Gastrocnemius medialis (tissue), 4 donors: ENCODE results near the gene COL11A2. TPM values are rescaled to one million over a fixed set of nuclear protein-coding genes. Genes with fewer than 3 reads are reported as not detected.

Experiments
- ATAC-seq, 2 donors: fragments of 150-250 bp; one replicate each; pipeline ENCODE4 v1.9.1; 2016
- DNase-seq, 2 donors: peaks; one replicate each; pipeline ENCODE4 v3.0.0-alpha.2; 2019
- H3K27ac ChIP-seq, 4 donors: fragments of 200-600 bp; sonication (generic); 1 replicate in 1 of 4; 2 replicates in 3 of 4; pipeline ENCODE4 v1.5.1; 2016 to 2018; ENCODE audit warnings: mild to moderate bottlenecking in 2 of 4, moderate library complexity in 1 of 4
- H3K27me3 ChIP-seq, 3 donors: fragments of 200-600 bp; sonication (generic) in 2 of 3; 1 replicate in 1 of 3; 2 replicates in 2 of 3; pipeline versions ENCODE4 v1.5.1 to v1.6.0; 2016 to 2019; ENCODE audit warnings: mild to moderate bottlenecking in 1 of 3, moderate library complexity in 1 of 3
- H3K36me3 ChIP-seq, 2 donors: fragments of 200-600 bp; sonication (generic) in 1 of 2; one replicate each; pipeline ENCODE4 v1.5.1; 2017 to 2018
- H3K4me1 ChIP-seq, 2 donors: fragments of 200-600 bp; sonication (generic) in 1 of 2; one replicate each; pipeline ENCODE4 v1.5.1; 2016 to 2017; ENCODE audit warnings: mild to moderate bottlenecking in 2 of 2
- H3K4me3 ChIP-seq, 4 donors: fragments of 200-600 bp; sonication (generic) in 3 of 4; 1 replicate in 1 of 4; 2 replicates in 3 of 4; pipeline ENCODE4 v1.5.1; 2016 to 2019; ENCODE audit warnings: mild to moderate bottlenecking in 2 of 4
- H3K9me3 ChIP-seq, 3 donors: fragments of 200-600 bp; sonication (generic) in 2 of 3; 1 replicate in 1 of 3; 2 replicates in 2 of 3; pipeline ENCODE4 v1.5.1; 2016 to 2019
- POLR2A ChIP-seq, 2 donors: fragments of 450-650 bp; IDR thresholded peaks; one replicate each; pipeline ENCODE4 v1.6.1; 2017; ENCODE audit warnings: antibody characterized with exemption in 2 of 2, mild to moderate bottlenecking in 2 of 2, moderate library complexity in 2 of 2
- in situ Hi-C, 4 donors: fragments of 200-750 bp; cut with MboI; loops; one replicate each; pipeline versions ENCODE4 v1.15.0 to v1.8.0; 2017; ENCODE audit warnings: low sequenced_read_pairs in 4 of 4
- intact Hi-C: fragments of 100-400 bp; cut with DNase I; formaldehyde crosslinking; loops from one replicate; pipeline ENCODE4 v1.15.1; 2023; ENCODE audit warnings: low total_unique reads
- total RNA-seq, 4 donors: library from RNA; depleted of rRNA; stranded (reverse); fragments of >200 nt; gene quantifications; one replicate each; pipeline versions ENCODE4 v1.1.0 to v1.2.3, GENCODE V29; 2016
- TF ChIP-seq, protein P1 (sequence below), 5 experiments: fragments of 450-650 bp in 3 of 5; fragments of 200-600 bp in 2 of 5; sonication (generic) in 2 of 5; IDR thresholded peaks in 4 of 5; conservative IDR thresholded peaks in 1 of 5; 1 replicate in 4 of 5; 2 replicates in 1 of 5; pipeline ENCODE4 v1.5.1; 2016 to 2019; ENCODE audit warnings: antibody characterized with exemption in 5 of 5, mild to moderate bottlenecking in 3 of 5, moderate library complexity in 3 of 5

The COL11A2 gene
- total RNA-seq, 4 donors from 2014 or later: 0.31 to 0.92 (median 0.47) TPM

DNA sequence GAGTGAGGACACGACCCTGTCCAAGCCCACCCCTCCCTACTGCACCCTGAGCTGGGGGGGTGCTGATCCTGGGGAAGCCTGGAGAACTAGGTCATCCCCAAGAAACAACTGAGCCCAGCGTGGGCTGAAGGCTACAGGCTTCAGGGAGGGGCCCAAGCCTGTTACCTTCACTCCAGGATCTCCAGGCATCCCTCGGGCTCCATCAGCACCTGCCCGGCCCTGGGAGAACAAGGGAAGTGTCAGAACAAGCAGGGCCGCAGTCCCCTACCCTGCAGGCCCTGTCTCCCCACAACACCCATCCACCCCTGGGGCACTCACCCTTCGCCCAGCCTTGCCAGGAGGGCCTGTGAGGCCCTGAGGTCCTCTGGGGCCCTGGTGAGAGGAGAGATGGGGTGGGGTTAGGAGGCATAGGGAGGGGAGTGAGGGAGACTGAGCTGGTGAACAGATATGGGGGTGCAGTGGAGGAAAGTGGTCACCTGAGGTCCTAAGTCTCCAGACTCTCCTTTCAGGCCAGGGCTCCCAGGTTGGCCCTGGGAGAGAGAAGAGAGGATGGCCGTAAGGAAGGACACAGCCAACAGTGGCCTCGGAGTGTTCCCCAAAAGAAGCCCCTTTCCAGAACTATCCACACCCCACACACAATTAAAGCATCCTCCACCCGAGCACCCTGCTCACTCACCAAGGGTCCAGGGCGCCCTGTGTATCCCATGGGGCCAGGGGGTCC, 13.4 kb downstream of the COL11A2 start:
- in situ Hi-C loops: no loop called here
- no peak for ATAC-seq

DNA sequence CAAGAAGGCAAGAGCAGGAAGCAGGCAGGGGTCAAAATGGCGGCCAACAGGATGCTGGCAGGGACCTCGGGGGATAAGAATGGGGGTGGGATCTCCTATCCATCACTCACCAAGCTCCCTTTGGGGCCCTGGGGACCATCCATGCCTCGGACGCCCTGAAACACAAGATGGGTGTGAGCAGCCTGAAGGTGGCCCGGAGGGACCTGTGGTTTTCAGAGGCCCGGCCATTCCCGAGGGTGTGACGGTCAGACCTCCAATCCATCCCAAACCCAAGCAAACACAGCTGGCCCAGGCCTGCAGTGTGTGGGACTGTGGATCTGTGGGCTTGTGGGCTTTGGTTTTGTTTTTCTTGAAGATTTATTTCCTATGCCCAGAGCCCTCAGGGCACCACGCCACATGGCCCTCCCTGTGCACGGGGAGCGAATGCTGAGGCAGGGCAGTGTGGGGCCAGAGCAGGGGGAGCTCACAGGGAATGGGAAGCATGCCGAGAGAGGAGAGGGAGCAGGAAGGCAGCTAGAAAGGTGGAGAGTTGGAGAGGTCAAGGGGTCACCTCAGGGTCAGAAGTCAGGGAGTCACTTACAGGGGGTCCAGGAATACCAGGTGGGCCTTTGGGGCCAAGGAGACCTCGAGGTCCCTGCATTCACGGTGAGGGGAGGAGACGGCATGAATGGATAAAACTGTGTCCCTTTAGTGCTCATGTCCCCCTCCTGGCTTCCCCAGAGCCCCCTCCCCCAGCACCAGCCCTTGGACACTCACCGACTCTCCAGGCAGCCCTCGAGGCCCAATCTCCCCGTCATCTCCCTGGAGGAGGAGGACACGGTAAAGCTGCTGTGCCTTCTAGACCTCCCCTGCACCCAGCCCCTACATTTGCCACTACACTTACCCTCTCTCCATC, 14.5 kb downstream of the COL11A2 start:
- in situ Hi-C loops: no loop called here
- intact Hi-C loops: no loop called here

More for the DNA sequence above, 13.4 kb downstream of the COL11A2 start:
- intact Hi-C loops: no loop called here
- H3K27me3 ChIP-seq: no peaks in the 10 kb centered on the region
- no peak for DNase-seq
- H3K4me3 ChIP-seq: no peak overlapping the region
- no peaks in the 10 kb centered on the region for H3K36me3 ChIP-seq
- no peaks in the 10 kb centered on the region for H3K9me3 ChIP-seq
- no peak for TF ChIP-seq POLR2A (IDR thresholded peaks at IDR 0.05)
- TF ChIP-seq, protein P1, sequence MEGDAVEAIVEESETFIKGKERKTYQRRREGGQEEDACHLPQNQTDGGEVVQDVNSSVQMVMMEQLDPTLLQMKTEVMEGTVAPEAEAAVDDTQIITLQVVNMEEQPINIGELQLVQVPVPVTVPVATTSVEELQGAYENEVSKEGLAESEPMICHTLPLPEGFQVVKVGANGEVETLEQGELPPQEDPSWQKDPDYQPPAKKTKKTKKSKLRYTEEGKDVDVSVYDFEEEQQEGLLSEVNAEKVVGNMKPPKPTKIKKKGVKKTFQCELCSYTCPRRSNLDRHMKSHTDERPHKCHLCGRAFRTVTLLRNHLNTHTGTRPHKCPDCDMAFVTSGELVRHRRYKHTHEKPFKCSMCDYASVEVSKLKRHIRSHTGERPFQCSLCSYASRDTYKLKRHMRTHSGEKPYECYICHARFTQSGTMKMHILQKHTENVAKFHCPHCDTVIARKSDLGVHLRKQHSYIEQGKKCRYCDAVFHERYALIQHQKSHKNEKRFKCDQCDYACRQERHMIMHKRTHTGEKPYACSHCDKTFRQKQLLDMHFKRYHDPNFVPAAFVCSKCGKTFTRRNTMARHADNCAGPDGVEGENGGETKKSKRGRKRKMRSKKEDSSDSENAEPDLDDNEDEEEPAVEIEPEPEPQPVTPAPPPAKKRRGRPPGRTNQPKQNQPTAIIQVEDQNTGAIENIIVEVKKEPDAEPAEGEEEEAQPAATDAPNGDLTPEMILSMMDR (IDR thresholded peaks at IDR 0.05 in 4 of 5, conservative IDR thresholded peaks at IDR 0.05 in 1 of 5): no peak
- no peaks in the 10 kb centered on the region for H3K4me1 ChIP-seq
- H3K27ac ChIP-seq: no peak overlapping the region

DNA sequence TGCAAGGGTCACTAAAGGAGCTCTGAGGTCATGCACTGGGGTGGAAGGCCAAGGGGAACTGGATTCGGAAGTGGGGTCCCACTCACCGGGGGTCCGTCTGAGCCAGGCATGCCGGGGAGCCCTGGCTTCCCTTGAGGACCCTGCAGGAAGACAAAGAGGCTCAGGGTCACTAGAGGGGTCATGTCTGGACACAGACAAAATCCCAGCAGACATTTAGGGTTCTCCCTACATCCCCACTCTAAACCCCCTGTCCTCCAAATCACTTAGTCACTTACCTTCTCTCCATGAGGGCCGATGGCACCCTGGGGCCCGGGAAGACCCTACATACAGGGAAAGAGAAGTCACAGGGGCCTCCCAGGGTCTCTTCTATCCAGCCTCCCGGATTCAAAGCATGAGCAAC, 15.4 kb downstream of the COL11A2 start:
- ATAC-seq: no peak

More for the DNA sequence above, 14.5 kb downstream of the COL11A2 start:
- DNase-seq (no peak), ATAC-seq (no peak)
- no peak overlapping the region for H3K4me3 ChIP-seq
- H3K4me1 ChIP-seq: no peaks in the 10 kb centered on the region
- H3K9me3 ChIP-seq: no peaks in the 10 kb centered on the region
- TF ChIP-seq, protein P1 (IDR thresholded peaks at IDR 0.05 in 4 of 5, conservative IDR thresholded peaks at IDR 0.05 in 1 of 5): no peak
- TF ChIP-seq POLR2A (IDR thresholded peaks at IDR 0.05): no peak
- H3K27me3 ChIP-seq: no peaks in the 10 kb centered on the region
- H3K27ac ChIP-seq: no peak overlapping the region
- no peaks in the 10 kb centered on the region for H3K36me3 ChIP-seq

DNA sequence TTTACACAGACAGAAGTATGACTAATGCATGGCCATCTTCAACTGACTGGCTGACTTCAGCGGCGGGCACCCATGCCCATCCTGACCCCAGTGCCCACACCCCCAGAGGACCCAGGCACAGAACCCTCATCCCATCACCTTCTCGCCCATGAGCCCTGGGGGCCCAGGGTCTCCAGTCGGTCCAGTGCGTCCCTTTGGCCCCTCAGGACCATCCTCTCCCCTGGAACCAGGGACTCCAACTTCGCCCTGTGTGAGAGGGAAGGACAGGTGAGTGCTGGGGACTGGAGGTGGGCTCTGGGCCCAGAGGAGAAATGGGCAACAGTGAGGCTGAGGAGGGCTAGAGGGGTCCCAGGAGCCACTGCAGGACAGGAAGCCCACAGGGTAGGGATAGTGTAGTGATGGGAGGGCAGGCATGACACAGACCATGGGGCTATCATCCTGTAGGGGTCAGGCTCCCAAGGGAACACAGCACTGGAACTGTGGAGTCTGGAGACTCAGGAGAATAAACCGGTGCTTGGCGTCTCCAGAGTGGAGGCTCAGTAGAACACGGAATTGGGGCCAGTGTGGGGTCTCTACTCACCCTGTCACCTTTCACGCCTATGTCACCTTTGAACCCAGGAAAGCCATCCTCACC, 16.7 kb downstream of the COL11A2 start:
- intact Hi-C loops: no loop called here

More for the DNA sequence above, 15.4 kb downstream of the COL11A2 start:
- Histone ChIP-seq H3K27me3 (no peaks in the 10 kb centered on the region), H3K27ac (no peak overlapping the region), H3K4me3 (no peak overlapping the region), H3K9me3 (no peaks in the 10 kb centered on the region), H3K4me1 (no peaks in the 10 kb centered on the region), H3K36me3 (no peaks in the 10 kb centered on the region)
- TF ChIP-seq, protein P1 (IDR thresholded peaks at IDR 0.05 in 4 of 5, conservative IDR thresholded peaks at IDR 0.05 in 1 of 5): no peak
- no peak for TF ChIP-seq POLR2A (IDR thresholded peaks at IDR 0.05)
- DNase-seq: no peak
- in situ Hi-C loops (no loop called here), intact Hi-C loops (no loop called here)

More for the DNA sequence above, 16.7 kb downstream of the COL11A2 start:
- in situ Hi-C loops: no loop called here
- ATAC-seq (no peak), DNase-seq (no peak)
- no peak overlapping the region for H3K4me3 ChIP-seq
- no peak overlapping the region for H3K27ac ChIP-seq
- H3K36me3 ChIP-seq: no peaks in the 10 kb centered on the region
- no peaks in the 10 kb centered on the region for H3K27me3 ChIP-seq
- H3K9me3 ChIP-seq: no peaks in the 10 kb centered on the region
- H3K4me1 ChIP-seq: no peaks in the 10 kb centered on the region
- TF ChIP-seq, protein P1 (IDR thresholded peaks at IDR 0.05 in 4 of 5, conservative IDR thresholded peaks at IDR 0.05 in 1 of 5): no peak
- no peak for TF ChIP-seq POLR2A (IDR thresholded peaks at IDR 0.05)
